ENCODE measurements around the gene CABLES1.

DNA sequence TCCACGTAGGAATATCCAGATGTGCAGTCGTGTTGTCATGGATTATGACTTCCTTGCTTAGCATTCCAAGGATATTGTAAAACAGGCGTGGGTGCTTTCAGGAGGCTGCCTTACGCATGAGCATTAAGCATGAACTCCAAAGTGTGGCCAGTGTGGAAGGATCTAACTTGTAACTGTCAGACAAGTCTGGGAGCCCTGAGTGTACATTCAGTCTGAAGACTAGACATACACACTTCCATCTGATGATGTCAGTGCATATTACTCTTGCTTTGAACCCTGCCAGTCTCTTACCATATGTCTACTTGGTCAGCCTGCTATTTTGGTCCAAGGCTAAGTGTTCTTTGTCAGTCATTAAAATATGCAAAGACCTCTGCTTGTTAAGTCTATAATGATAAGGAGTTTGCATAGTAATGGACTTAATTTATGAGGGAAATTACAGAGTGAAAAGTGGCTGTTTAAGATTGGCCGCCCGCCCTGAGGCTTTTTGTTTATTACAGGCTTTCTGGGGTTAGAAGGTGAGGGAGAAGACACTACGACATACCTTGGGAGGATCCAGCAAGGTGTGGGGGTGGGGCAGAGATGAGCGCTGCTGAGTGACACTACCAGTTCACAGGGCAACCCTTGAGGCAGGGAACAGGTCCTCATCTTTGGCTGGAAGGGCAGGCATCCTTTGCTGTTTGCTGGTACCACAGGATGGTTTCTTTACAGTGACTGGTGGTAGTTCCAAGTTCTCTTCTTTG, 48.3 kb downstream of the CABLES1 start:
- TF ChIP-seq, protein P1, sequence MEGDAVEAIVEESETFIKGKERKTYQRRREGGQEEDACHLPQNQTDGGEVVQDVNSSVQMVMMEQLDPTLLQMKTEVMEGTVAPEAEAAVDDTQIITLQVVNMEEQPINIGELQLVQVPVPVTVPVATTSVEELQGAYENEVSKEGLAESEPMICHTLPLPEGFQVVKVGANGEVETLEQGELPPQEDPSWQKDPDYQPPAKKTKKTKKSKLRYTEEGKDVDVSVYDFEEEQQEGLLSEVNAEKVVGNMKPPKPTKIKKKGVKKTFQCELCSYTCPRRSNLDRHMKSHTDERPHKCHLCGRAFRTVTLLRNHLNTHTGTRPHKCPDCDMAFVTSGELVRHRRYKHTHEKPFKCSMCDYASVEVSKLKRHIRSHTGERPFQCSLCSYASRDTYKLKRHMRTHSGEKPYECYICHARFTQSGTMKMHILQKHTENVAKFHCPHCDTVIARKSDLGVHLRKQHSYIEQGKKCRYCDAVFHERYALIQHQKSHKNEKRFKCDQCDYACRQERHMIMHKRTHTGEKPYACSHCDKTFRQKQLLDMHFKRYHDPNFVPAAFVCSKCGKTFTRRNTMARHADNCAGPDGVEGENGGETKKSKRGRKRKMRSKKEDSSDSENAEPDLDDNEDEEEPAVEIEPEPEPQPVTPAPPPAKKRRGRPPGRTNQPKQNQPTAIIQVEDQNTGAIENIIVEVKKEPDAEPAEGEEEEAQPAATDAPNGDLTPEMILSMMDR (IDR thresholded peaks at IDR 0.05), result no peak
- no peak for TF ChIP-seq POLR2A (IDR thresholded peaks at IDR 0.05)

All from adrenal gland (tissue), 5 donors.